Measurements from ENCODE around the gene CFAP119.

DNA sequence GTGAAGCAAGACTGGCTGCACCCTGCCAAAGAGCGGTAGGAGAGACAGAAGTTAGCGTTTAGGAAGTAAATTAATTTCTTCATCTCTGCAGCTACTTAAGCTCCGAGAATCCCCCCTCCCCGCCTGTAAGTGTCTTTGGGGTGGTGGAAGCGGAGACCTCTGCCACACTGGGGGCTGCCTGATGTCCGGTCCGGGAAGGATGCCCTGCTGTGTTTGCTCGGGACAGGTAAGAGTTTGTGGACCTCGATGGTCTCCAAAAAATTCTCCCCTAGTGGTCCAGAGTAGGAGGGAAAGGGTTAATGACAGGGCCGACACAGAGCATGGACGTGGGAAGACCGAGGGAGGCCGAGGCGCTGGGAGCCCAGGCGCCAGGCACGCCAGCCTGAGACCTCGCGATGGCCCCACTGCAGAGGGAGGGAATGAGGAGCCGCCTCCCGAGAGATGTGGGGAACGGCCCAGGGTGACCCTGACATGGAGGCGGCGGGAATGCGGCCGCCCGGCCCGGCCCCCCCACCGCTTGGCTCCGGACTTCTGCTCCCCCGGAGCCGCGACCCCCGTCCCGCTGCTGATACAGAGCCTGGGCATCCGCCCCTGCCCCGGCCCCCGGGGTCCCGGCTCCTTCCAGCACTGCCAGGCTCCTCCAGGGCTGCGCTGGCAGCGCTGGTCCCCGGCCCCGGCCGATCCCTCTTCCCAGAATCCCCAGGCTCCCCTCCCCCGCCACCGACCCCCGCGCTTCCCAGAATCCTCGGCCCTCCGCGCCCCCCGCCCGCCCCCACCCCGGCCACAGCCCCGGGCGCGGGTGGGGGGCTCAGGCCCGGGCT is 24.5 kb upstream of the CFAP119 start:
- TF ChIP-seq CEBPB (IDR thresholded peaks at IDR 0.05; ENCODE audit: low read depth, low read length) (no peak), BRCA1 (IDR thresholded peaks at IDR 0.05; ENCODE audit: low read depth, low read length) (no peak), POLR2AphosphoS5 (IDR thresholded peaks at IDR 0.05; ENCODE audit: low read depth, low read length) (0 out of 2 replicates have a peak, but pooled peaks have one; percentile 14), EZH2 (IDR thresholded peaks at IDR 0.05; ENCODE audit: low read depth, low read length, severe bottlenecking) (no peak), EGR1 (IDR thresholded peaks at IDR 0.05; ENCODE audit: borderline replicate concordance, low read depth, low read length) (no peak)
- TF ChIP-seq, protein P1, sequence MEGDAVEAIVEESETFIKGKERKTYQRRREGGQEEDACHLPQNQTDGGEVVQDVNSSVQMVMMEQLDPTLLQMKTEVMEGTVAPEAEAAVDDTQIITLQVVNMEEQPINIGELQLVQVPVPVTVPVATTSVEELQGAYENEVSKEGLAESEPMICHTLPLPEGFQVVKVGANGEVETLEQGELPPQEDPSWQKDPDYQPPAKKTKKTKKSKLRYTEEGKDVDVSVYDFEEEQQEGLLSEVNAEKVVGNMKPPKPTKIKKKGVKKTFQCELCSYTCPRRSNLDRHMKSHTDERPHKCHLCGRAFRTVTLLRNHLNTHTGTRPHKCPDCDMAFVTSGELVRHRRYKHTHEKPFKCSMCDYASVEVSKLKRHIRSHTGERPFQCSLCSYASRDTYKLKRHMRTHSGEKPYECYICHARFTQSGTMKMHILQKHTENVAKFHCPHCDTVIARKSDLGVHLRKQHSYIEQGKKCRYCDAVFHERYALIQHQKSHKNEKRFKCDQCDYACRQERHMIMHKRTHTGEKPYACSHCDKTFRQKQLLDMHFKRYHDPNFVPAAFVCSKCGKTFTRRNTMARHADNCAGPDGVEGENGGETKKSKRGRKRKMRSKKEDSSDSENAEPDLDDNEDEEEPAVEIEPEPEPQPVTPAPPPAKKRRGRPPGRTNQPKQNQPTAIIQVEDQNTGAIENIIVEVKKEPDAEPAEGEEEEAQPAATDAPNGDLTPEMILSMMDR (IDR thresholded peaks at IDR 0.05; ENCODE audit: control extremely low read depth in 1 of 3, insufficient read depth in 1 of 3, low read depth in 1 of 3, low read length in 3 of 3) = no peak

Measured in H1 (cell line).